ENCODE measurements around the gene GPR3. TPM values are rescaled to one million over a fixed set of nuclear protein-coding genes. Genes with fewer than 3 reads are reported as not detected.

GPR3 gene
- total and polyA plus RNA-seq, 10 of the 15 experiments (the other 5 are each of a cell fraction or from before 2014, with no cell fraction given), result 0.33 to 1.4 (median 0.63) TPM; not detected in 3

DNA sequence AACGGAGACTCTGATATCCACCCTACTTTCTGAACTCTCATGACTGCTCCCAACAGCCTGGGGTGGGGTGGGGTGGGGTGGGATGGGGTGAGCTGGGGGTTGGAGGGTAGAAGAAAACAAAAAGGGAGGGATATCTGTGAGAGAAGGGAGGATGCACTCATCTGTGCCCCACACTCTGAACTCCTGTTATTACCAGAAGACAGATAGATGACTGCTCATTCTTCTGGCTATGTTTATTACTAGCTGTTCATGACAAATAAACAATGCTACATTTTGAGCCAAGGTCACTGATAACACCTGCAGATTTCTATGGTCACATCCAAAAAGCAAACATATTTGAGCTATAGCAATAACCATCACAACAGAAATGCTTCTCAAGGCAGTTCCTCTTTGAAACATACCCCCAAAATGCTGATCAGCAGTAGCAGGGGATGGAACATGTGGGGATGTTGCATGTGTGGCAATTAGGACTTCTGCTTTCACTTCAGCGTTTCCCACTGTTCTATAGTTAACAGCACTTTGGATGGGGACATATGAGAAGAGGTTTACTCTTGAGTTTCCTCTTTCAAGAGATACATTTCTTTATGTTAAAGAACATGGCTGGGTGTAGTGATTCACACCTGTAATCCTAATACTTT is 43.3 kb downstream of the GPR3 start (continued):
- TF ChIP-seq, protein P1, sequence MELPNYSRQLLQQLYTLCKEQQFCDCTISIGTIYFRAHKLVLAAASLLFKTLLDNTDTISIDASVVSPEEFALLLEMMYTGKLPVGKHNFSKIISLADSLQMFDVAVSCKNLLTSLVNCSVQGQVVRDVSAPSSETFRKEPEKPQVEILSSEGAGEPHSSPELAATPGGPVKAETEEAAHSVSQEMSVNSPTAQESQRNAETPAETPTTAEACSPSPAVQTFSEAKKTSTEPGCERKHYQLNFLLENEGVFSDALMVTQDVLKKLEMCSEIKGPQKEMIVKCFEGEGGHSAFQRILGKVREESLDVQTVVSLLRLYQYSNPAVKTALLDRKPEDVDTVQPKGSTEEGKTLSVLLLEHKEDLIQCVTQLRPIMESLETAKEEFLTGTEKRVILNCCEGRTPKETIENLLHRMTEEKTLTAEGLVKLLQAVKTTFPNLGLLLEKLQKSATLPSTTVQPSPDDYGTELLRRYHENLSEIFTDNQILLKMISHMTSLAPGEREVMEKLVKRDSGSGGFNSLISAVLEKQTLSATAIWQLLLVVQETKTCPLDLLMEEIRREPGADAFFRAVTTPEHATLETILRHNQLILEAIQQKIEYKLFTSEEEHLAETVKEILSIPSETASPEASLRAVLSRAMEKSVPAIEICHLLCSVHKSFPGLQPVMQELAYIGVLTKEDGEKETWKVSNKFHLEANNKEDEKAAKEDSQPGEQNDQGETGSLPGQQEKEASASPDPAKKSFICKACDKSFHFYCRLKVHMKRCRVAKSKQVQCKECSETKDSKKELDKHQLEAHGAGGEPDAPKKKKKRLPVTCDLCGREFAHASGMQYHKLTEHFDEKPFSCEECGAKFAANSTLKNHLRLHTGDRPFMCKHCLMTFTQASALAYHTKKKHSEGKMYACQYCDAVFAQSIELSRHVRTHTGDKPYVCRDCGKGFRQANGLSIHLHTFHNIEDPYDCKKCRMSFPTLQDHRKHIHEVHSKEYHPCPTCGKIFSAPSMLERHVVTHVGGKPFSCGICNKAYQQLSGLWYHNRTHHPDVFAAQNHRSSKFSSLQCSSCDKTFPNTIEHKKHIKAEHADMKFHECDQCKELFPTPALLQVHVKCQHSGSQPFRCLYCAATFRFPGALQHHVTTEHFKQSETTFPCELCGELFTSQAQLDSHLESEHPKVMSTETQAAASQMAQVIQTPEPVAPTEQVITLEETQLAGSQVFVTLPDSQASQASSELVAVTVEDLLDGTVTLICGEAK (IDR thresholded peaks at IDR 0.05; ENCODE audit: borderline replicate concordance), result no peak
- no peak for TF ChIP-seq POLR2AphosphoS2 (IDR thresholded peaks at IDR 0.05; ENCODE audit: low read depth, low read length)

DNA sequence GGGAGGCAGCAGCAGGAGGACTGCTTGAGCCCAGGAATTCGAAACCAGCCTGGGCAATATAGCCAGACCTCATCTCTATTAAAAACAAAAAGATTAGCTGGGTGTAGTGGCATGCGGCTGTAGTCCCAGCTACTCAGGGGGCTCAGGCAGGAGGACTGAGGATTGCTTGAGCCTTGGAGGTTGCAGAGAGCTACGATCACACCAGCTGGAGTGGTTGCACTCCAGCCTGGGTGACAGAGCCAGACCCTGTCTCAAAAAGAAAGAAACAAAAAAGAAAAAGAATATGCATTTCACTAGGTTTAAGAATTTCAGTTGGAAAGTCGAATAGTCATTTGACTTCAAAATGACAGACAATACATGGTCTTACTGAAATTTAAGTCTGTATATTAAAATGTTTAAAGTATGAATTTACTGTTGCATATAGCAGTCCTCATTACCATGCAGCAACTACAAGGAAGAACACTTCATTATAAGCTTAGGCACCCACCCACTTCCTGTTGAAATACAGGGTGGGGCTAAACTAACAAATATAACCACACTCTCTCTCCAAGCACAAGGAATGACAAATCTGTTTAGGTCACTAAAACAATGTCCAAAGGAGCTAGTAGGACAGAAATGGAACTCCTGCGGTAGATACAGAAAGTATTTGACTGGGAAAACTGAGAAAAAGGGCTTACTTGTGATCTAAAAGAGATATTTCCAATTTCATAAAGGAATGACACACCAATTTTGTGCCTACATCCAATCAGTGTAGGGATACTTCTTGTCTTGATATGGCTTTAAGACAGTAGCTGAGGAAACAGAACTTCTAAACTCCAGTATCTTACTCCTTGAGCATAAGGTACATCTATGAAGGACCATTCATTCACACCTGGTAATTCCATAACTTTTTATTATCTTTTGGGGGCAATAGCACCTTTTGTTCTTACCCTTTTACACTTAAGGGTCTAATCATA is 44.1 kb downstream of the GPR3 start:
- Histone ChIP-seq H3K36me3 (ENCODE audit: control insufficient read depth in 2 of 2, insufficient read depth in 2 of 2, low read length in 1 of 2) (peaks cover 0 to 3% of the 10 kb centered on the region in 2 experiments; a peak in 2 of 4 replicates), H3K4me2 (ENCODE audit: control insufficient read depth, insufficient read depth) (peak overlapping the region; percentile 44), H3K27me3 (replicated peaks in 1 of 2; ENCODE audit: control insufficient read depth in 2 of 2, insufficient read depth in 2 of 2, low read length in 1 of 2) (no peaks in the 10 kb centered on the region), H3K4me1 (ENCODE audit: control insufficient read depth, insufficient read depth, low read length) (peaks cover 71% of the 10 kb centered on the region), H3K79me2 (ENCODE audit: control insufficient read depth, insufficient read depth, low read length) (peaks cover 91% of the 10 kb centered on the region), H3K27ac (ENCODE audit: control insufficient read depth, insufficient read depth) (peak overlapping the region; percentile 82), H4K20me1 (ENCODE audit: control insufficient read depth, insufficient read depth) (no peaks in the 10 kb centered on the region), H3K4me3 (peak overlapping the region; percentile 48), H3K9ac (ENCODE audit: control insufficient read depth, insufficient read depth, low read length) (peak overlapping the region; percentile 55; the same call in 1 of the 2 replicates), H3K9me3 (replicated peaks; ENCODE audit: control insufficient read depth, insufficient read depth, low read length) (no peaks in the 10 kb centered on the region), H2AFZ (ENCODE audit: control insufficient read depth, low read depth, low read length) (no peak overlapping the region)
- WGBS (ENCODE audit: insufficient coverage, insufficient replicate concordance, low lambda C conversion rate, missing lambda C conversion rate), result 8% methylated on average over 5 of the region's 5 CpGs
- ChIA-PET CTCF (interaction anchor here (0.9 to 15.8 kb wide), 11 partner anchors 10 to 120 kb away, joined by 3 to 240 read pairs (median 8); no protein-coding TSS in a partner anchor), RAD21 (ENCODE audit: unreplicated experiment) (interaction anchor here (0.8 to 7.9 kb wide), 13 partner anchors 8 to 167 kb away, joined by 3 to 126 read pairs (median 7); partner anchors contain the start of genes AHDC1 and WASF2), POLR2A (interaction anchor here (0.5 to 8.0 kb wide), 14 partner anchors 9 to 136 kb away, joined by 3 to 78 read pairs (median 4); partner anchors contain the start of gene WASF2), SMC1A (ENCODE audit: uncharacterized antibody, unreplicated experiment) (interaction anchor here (0.6 to 24.6 kb wide), 14 partner anchors 9 to 382 kb away, joined by 3 to 470 read pairs (median 4); partner anchors contain the start of gene WASF2)
- ATAC-seq (peak; percentile 75), FAIRE-seq (no peak), DNase-seq (ENCODE audit: low read depth, low spot score) (no peak)
- no TSS peak for BruUV-seq (replicated peaks)
- intact Hi-C loops (cut with micrococcal nuclease; ENCODE audit: unreplicated experiment) (no loop called here), in situ Hi-C loops (cut with MboI) (no loop called here)
- TF ChIP-seq SPI1 (IDR thresholded peaks at IDR 0.05; ENCODE audit: borderline replicate concordance, insufficient read depth, low read depth, low read length), result peak; percentile 20; the same call in 1 of the 2 replicates
- 0 out of 2 replicates have a peak, but pooled peaks have one; percentile 7 for TF ChIP-seq MEF2A (IDR thresholded peaks at IDR 0.05; ENCODE audit: insufficient read depth, low read depth, low read length)
- TF ChIP-seq POLR2AphosphoS5 (IDR thresholded peaks at IDR 0.05; ENCODE audit: low read length), result no peak
- TF ChIP-seq, protein P1 (IDR thresholded peaks at IDR 0.05; ENCODE audit: borderline replicate concordance), result no peak
- peak; percentile 66 for TF ChIP-seq RUNX3 (IDR thresholded peaks at IDR 0.05; ENCODE audit: low read length)
- TF ChIP-seq LARP7 (IDR thresholded peaks at IDR 0.05), result no peak
- TF ChIP-seq NR2C2 (IDR thresholded peaks at IDR 0.05; ENCODE audit: borderline replicate concordance, control insufficient read depth, insufficient read length, low read depth), result no peak
- no peak for TF ChIP-seq HDAC2 (IDR thresholded peaks at IDR 0.05)
- no peak for TF ChIP-seq POLR2AphosphoS2 (IDR thresholded peaks at IDR 0.05; ENCODE audit: low read depth, low read length)
- no peak for TF ChIP-seq MYB (IDR thresholded peaks at IDR 0.05; ENCODE audit: borderline replicate concordance, low read depth, low read length)
